ENCODE data around the gene TMPRSS4. TPM values are rescaled to one million over a fixed set of nuclear protein-coding genes. Genes with fewer than 3 reads are reported as not detected.

The TMPRSS4 gene
- total RNA-seq, 1 experiment from 2014 or later, result 99.9 TPM

DNA sequence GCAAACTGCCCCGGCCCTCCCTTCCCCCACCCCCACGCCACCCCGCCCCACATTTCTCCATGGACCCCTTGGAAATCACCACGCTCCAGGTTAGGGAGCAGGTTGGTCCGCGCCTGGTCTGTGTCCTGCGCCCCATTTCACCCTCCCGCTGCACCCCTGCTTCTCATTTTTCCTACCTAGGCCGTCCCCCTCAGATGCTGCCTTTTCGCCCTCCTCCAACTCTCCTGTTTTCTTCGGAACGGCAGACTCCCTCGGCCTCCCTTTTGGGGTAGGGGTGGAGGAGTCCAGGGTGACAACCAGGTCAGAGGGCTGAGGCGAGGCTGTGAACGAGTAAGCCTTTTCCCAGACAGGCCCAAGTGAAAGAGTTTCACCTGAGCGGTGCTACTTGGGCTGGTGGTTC is 76.6 kb downstream of the TMPRSS4 start:
- Mint-ChIP-seq H3K36me3 (ENCODE audit: insufficient read depth, unreplicated experiment) (no peaks in the 10 kb centered on the region), H3K27ac (ENCODE audit: unreplicated experiment) (no peak overlapping the region), H3K4me1 (ENCODE audit: low read depth, unreplicated experiment) (no peaks in the 10 kb centered on the region), H3K4me3 (ENCODE audit: low read depth, unreplicated experiment) (peak overlapping the region; percentile 54), H3K27me3 (ENCODE audit: unreplicated experiment) (peaks cover 87% of the 10 kb centered on the region), H3K9me3 (ENCODE audit: low read depth, unreplicated experiment) (no peaks in the 10 kb centered on the region)
- TF ChIP-seq, protein P1, sequence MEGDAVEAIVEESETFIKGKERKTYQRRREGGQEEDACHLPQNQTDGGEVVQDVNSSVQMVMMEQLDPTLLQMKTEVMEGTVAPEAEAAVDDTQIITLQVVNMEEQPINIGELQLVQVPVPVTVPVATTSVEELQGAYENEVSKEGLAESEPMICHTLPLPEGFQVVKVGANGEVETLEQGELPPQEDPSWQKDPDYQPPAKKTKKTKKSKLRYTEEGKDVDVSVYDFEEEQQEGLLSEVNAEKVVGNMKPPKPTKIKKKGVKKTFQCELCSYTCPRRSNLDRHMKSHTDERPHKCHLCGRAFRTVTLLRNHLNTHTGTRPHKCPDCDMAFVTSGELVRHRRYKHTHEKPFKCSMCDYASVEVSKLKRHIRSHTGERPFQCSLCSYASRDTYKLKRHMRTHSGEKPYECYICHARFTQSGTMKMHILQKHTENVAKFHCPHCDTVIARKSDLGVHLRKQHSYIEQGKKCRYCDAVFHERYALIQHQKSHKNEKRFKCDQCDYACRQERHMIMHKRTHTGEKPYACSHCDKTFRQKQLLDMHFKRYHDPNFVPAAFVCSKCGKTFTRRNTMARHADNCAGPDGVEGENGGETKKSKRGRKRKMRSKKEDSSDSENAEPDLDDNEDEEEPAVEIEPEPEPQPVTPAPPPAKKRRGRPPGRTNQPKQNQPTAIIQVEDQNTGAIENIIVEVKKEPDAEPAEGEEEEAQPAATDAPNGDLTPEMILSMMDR (IDR thresholded peaks at IDR 0.05; ENCODE audit: unreplicated experiment), result no peak
- no peak for DNase-seq
- CTCF ChIA-PET, result no interaction called here
- no TSS peak for BruUV-seq (replicated peaks)
- intact Hi-C loops (cut with micrococcal nuclease; ENCODE audit: unreplicated experiment), result no loop called here

DNA sequence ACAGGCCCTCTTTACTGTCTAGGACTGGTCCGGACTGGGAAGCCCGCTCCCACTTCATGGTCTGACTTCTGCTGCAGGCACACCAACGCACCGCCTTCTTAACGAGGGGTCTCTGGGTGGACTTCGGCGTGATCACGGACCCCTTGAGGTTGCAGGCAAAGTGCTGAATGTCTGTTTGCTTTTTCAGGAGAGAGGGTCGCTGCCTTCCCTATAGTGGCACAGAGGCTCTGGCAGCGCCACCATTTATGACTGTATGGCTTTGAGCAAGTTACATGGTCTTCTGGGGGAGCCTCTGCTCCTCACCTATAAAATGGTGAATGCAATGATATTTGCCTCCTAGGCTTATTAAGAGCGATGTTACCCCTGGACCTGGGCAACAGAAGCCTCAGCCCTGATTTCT is 77.1 kb downstream of the TMPRSS4 start:
- no peaks in the 10 kb centered on the region for H3K36me3 Mint-ChIP-seq (ENCODE audit: insufficient read depth, unreplicated experiment)
- H3K4me3 Mint-ChIP-seq (ENCODE audit: low read depth, unreplicated experiment), result peak overlapping the region; percentile 54
- TF ChIP-seq, protein P1 (IDR thresholded peaks at IDR 0.05; ENCODE audit: unreplicated experiment), result no peak
- no peak for DNase-seq
- no TSS peak for BruUV-seq (replicated peaks)
- no peak overlapping the region for H3K27ac Mint-ChIP-seq (ENCODE audit: unreplicated experiment)
- H3K4me1 Mint-ChIP-seq (ENCODE audit: low read depth, unreplicated experiment), result no peaks in the 10 kb centered on the region
- H3K9me3 Mint-ChIP-seq (ENCODE audit: low read depth, unreplicated experiment), result no peaks in the 10 kb centered on the region
- peaks cover 91% of the 10 kb centered on the region for H3K27me3 Mint-ChIP-seq (ENCODE audit: unreplicated experiment)
- intact Hi-C loops (cut with micrococcal nuclease; ENCODE audit: unreplicated experiment), result no loop called here
- CTCF ChIA-PET, result no interaction called here

DNA sequence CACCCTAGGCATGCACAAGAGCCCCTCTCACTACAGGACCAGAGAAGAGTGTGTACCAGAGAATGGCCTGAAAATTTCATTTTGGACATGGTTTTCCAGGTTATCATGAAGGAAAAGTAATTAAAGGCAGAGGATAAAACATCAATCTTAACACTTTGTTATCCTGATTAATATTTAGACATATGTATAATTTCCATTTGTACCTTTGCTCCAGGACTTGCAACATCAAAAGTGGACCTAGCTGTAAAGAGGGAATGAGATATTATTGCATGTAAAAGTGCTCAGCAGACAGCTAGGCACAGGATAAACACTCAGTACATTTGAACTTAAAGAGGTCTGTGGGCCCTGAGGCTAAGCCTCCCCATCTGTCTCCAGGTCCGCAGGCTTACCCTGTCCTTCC is 77.8 kb downstream of the TMPRSS4 start:
- Mint-ChIP-seq H3K36me3 (ENCODE audit: insufficient read depth, unreplicated experiment) (no peaks in the 10 kb centered on the region), H3K27ac (ENCODE audit: unreplicated experiment) (no peak overlapping the region), H3K4me1 (ENCODE audit: low read depth, unreplicated experiment) (no peaks in the 10 kb centered on the region), H3K9me3 (ENCODE audit: low read depth, unreplicated experiment) (no peaks in the 10 kb centered on the region), H3K4me3 (ENCODE audit: low read depth, unreplicated experiment) (no peak overlapping the region), H3K27me3 (ENCODE audit: unreplicated experiment) (peaks cover 93% of the 10 kb centered on the region)
- DNase-seq, result no peak
- CTCF ChIA-PET, result interaction anchor here (0.5 to 2.3 kb wide), 2 partner anchors 17 to 781 kb away, joined by 5 to 14 read pairs; no protein-coding TSS in a partner anchor
- TF ChIP-seq, protein P1 (IDR thresholded peaks at IDR 0.05; ENCODE audit: unreplicated experiment), result no peak
- intact Hi-C loops (cut with micrococcal nuclease; ENCODE audit: unreplicated experiment), result no loop called here
- no TSS peak for BruUV-seq (replicated peaks)

DNA sequence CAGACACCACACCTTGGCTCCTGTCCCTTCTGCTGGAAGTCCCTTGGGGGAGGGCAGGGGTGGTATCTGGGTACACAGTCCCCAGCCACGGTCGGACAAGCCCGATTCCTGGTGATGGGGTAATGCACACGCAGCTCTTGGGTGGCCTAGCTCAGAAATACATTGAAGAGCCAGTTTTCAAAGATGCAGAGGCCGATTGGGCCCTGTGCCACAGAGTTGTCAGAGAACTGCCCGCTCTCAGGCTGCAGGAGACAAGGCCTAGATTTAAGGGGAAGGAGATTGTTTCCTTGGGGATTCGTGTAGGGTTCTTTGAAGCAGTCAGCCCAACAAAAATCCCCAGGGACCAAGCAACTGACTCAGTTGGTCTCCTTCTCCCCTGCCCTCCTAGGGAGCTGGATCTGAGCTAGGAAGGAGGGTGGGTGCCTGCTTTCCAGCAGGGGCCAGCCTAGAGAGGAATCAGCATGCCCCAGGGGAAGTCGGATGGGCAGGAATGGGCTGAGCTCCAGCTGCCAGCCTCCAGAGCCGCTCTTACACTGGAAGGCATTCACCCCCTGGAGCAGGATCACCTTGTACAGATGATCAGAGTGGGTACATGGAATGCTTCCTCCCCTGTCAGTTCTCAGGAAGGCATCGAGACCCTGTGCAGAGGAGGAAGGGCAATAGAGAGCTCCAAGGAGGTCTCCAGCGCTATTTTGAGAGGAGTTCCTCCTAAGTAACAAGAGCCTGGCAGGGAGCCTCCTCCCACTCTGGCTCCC is 79.1 kb downstream of the TMPRSS4 start:
- H3K4me1 Mint-ChIP-seq (ENCODE audit: low read depth, unreplicated experiment), result no peaks in the 10 kb centered on the region
- H3K27ac Mint-ChIP-seq (ENCODE audit: unreplicated experiment), result no peak overlapping the region
- peaks cover 92% of the 10 kb centered on the region for H3K27me3 Mint-ChIP-seq (ENCODE audit: unreplicated experiment)
- no peaks in the 10 kb centered on the region for H3K36me3 Mint-ChIP-seq (ENCODE audit: insufficient read depth, unreplicated experiment)
- TF ChIP-seq, protein P1 (IDR thresholded peaks at IDR 0.05; ENCODE audit: unreplicated experiment), result no peak
- DNase-seq, result no peak
- CTCF ChIA-PET, result interaction anchor here (2.3 kb wide), 1 partner anchor 16 kb away, joined by 14 read pairs; no protein-coding TSS in a partner anchor
- no peak overlapping the region for H3K4me3 Mint-ChIP-seq (ENCODE audit: low read depth, unreplicated experiment)
- H3K9me3 Mint-ChIP-seq (ENCODE audit: low read depth, unreplicated experiment), result no peaks in the 10 kb centered on the region
- no TSS peak for BruUV-seq (replicated peaks)
- intact Hi-C loops (cut with micrococcal nuclease; ENCODE audit: unreplicated experiment), result no loop called here
